Measurements from ENCODE around the gene IL11. TPM values are rescaled to one million over a fixed set of nuclear protein-coding genes. Genes with fewer than 3 reads are reported as not detected.
"Not testable (repeated sequence)": the region's sequence is repeated elsewhere in the genome, so short reads cannot be mapped to it uniquely, and the experiment has no call there.

The IL11 gene
- total and polyA plus RNA-seq, 3 donors from 2014 or later: 1.2 to 2.1 (median 2.0) TPM

DNA sequence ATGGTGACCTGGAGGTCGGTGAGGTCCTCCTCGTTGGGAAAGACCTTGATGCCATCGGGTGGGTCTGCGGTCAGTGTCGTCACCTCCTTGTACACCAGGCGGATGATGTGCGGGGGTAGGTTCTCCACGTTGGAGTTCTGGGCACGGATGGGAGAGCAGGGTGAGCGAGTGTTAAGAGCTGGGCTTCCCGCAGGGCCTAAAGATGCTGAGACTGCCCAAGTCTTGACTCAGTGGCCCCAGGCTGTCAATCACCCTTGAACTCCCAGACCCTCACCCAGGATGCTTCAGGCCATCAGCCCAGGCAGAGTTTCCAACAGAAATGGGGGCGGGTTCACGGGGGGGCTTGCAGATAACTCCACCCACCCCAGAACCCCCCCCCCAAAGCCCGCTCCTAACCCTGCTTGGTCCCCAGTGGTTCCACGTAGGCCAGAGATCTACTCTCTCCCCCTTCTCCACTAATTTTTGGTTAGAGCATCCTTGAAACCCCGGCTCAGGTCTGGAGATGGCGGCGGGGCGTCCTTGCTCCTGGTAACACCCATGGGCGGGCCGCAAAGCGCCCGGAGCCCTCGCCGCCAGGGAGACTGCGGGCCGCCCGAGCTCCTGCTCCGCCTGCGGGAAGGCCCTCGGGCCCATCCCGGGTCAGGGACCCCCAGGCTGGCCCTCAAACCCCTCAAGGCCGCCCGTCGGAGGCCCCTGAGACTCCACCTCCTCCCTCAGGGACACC, 36.7 kb upstream of the IL11 start:
- Histone ChIP-seq H3K36me3 (ENCODE audit: low read depth, missing control alignments) (no peaks in the 10 kb centered on the region), H3K4me3 (peak overlapping the region; percentile 86 to 98), H3K27me3 (no peaks in the 10 kb centered on the region), H3K4me1 (peaks cover 24% of the 10 kb centered on the region), H3K9me3 (no peaks in the 10 kb centered on the region), H3K27ac (peak overlapping the region; percentile 99 to 100)
- no peak for DNase-seq
- TF ChIP-seq POLR2A (IDR thresholded peaks at IDR 0.05): no peak
- TF ChIP-seq, protein P1, sequence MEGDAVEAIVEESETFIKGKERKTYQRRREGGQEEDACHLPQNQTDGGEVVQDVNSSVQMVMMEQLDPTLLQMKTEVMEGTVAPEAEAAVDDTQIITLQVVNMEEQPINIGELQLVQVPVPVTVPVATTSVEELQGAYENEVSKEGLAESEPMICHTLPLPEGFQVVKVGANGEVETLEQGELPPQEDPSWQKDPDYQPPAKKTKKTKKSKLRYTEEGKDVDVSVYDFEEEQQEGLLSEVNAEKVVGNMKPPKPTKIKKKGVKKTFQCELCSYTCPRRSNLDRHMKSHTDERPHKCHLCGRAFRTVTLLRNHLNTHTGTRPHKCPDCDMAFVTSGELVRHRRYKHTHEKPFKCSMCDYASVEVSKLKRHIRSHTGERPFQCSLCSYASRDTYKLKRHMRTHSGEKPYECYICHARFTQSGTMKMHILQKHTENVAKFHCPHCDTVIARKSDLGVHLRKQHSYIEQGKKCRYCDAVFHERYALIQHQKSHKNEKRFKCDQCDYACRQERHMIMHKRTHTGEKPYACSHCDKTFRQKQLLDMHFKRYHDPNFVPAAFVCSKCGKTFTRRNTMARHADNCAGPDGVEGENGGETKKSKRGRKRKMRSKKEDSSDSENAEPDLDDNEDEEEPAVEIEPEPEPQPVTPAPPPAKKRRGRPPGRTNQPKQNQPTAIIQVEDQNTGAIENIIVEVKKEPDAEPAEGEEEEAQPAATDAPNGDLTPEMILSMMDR (IDR thresholded peaks at IDR 0.05): no peak
- intact Hi-C loops (cut with DNase I; ENCODE audit: low total_unique reads): no loop called here
- WGBS, 2 donors: 5% methylated on average over 35 of the region's 35 CpGs; no CpG with 5 or more reads in 1 of the 2 donors

- H3K27me3 ChIP-seq: no peaks in the 10 kb centered on the region
- TF ChIP-seq, protein P1 (IDR thresholded peaks at IDR 0.05): no peak
- no peak for TF ChIP-seq POLR2A (IDR thresholded peaks at IDR 0.05)
- 77 to 81% methylated on average over 10 to 14 of the region's 14 CpGs for WGBS, 2 donors
- H3K4me3 ChIP-seq: peak overlapping the region in 1 of 2 donors; percentile 86
- H3K27ac ChIP-seq: peak overlapping the region in 1 of 2 donors; percentile 100
- no peaks in the 10 kb centered on the region for H3K36me3 ChIP-seq (ENCODE audit: low read depth, missing control alignments)
- DNase-seq: no peak
- intact Hi-C loops (cut with DNase I; ENCODE audit: low total_unique reads): no loop called here
- no peaks in the 10 kb centered on the region for H3K9me3 ChIP-seq
- H3K4me1 ChIP-seq: peaks cover 24% of the 10 kb centered on the region
These were observed 36.0 kb upstream of the IL11 start for GRCh38 chr19:55406091-55406825.

DNA sequence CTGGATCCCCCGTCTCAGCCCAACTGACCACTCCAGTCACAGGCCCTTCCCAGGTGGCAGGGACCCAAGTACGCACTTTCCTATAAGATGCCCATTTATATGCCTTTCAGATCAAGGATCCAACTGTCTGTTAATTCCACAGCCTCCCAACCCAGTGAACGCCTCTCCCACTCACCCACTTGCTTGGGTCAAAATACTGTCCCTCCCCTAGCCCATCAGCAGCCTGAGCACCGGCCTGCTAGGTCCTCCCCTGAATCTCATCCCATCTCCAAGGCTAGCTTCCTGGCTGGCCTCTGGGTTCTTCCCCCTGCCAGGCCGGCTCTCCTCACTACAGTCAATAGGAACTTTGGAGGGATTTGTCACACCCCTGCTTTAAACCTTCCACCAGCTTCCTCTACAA, 35.4 kb upstream of the IL11 start:
- no peak overlapping the region for H3K4me3 ChIP-seq
- H3K27ac ChIP-seq: no peak overlapping the region
- H3K9me3 ChIP-seq: no peaks in the 10 kb centered on the region
- H3K4me1 ChIP-seq: peaks cover 24% of the 10 kb centered on the region
- no peaks in the 10 kb centered on the region for H3K36me3 ChIP-seq (ENCODE audit: low read depth, missing control alignments)
- intact Hi-C loops (cut with DNase I; ENCODE audit: low total_unique reads): no loop called here
- H3K27me3 ChIP-seq: no peaks in the 10 kb centered on the region
- no peak for DNase-seq
- TF ChIP-seq, protein P1 (IDR thresholded peaks at IDR 0.05): no peak
- 83 to 87% methylated on average over 5 of the region's 5 CpGs for WGBS, 2 donors

DNA sequence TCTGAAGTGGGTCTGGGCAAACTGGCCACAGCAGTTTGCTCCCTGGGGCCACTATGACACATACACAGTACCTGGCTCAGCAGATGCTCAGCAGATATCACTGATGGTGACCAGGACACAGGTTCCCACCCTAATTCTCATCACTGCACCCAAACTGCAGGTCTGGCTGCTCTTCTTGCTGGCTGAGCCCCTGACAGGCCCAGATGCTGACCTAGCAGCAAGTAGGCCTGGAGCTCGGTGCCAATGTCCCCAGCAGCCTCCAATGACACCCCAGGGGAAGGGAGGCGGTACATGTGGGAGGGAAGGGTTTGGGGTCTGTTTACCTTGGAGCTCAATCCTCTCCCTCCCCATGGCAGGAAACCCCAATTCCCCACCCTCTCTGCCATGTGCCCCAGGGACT, 32.2 kb upstream of the IL11 start:
- H3K27ac ChIP-seq: no peak overlapping the region
- no peaks in the 10 kb centered on the region for H3K36me3 ChIP-seq (ENCODE audit: low read depth, missing control alignments)
- no peaks in the 10 kb centered on the region for H3K9me3 ChIP-seq
- H3K4me3 ChIP-seq: no peak overlapping the region
- WGBS, 2 donors: 43 to 86% methylated on average over 1 to 2 of the region's 2 CpGs
- TF ChIP-seq, protein P1 (IDR thresholded peaks at IDR 0.05): no peak
- TF ChIP-seq POLR2A (IDR thresholded peaks at IDR 0.05): no peak
- no peaks in the 10 kb centered on the region for H3K27me3 ChIP-seq
- H3K4me1 ChIP-seq: peaks cover 18% of the 10 kb centered on the region
- intact Hi-C loops (cut with DNase I; ENCODE audit: low total_unique reads): no loop called here
- DNase-seq: no peak

DNA sequence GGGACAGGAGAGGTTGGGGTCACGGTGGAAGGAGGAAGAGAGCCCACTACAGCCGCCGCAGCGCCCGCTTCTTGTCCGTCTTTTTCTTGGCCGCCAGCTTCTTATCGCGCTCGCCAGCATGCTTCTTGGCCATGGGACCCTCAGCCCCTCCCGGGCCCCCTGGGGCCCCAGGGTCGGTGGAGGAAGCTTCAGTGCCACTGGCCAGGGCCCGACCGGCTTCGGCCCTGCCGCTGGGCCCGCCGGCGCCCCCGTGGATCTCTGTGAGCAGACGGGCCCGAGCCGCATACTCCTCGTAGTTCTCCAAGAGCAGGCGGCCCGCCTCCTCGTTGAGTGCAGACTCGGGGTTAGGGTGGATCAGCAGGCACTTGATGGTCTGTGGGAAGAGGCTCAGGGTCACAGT, 31.1 kb upstream of the IL11 start:
- H3K27me3 ChIP-seq; H3K4me3 ChIP-seq; H3K27ac ChIP-seq; H3K36me3 ChIP-seq (ENCODE audit: low read depth, missing control alignments); intact Hi-C loops (cut with DNase I; ENCODE audit: low total_unique reads); H3K9me3 ChIP-seq; DNase-seq: not testable (repeated sequence)
- peaks cover 12% of the 10 kb centered on the region for H3K4me1 ChIP-seq
- 92% methylated on average over 23 of the region's 28 CpGs; no CpG with 5 or more reads in 1 of the 2 donors for WGBS, 2 donors

Data from testis (tissue), 3 donors.